ENCODE results near the gene SYNJ2.

SYNJ2 gene

DNA sequence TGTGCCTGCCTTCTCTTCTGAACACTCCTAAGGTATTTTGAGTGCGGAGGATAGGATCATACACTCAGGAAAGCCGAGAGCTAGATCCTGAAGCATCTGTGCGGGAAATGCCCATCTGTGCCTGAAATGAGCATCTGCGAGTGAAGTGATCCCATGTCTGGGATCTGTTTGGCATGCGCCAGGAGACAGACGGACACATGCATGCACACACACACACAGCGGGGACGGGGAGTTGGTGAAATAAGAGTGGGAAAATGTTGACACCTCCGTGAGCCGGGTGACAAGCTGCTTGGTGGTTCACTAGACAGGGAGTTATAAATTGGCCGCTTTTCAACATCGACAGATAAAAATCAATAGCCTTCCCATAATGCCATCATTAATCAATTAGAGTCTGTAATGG is 13.8 kb downstream of the SYNJ2 start:
- Histone ChIP-seq H3K4me2 (ENCODE audit: low read depth, low read length) (no peak overlapping the region), H3K36me3 (replicated peaks; ENCODE audit: insufficient read depth, low read length) (no peaks in the 10 kb centered on the region), H3K4me3 (ENCODE audit: low read length) (no peak overlapping the region), H3K9ac (ENCODE audit: low read length) (no peak overlapping the region), H3K27ac (ENCODE audit: low read length) (no peak overlapping the region), H4K20me1 (ENCODE audit: insufficient read depth, low read length) (no peaks in the 10 kb centered on the region), H3K79me2 (ENCODE audit: low read length) (peaks cover 49% of the 10 kb centered on the region), H3K4me1 (ENCODE audit: low read length) (no peaks in the 10 kb centered on the region), H3K9me3 (replicated peaks; ENCODE audit: insufficient read depth, low read length) (no peaks in the 10 kb centered on the region), H3K27me3 (replicated peaks; ENCODE audit: insufficient read depth, low read length) (no peaks in the 10 kb centered on the region), H3F3A (ENCODE audit: insufficient read depth, low read length) (no peaks in the 10 kb centered on the region), H3K9me2 (replicated peaks; ENCODE audit: insufficient read depth, low read length) (no peaks in the 10 kb centered on the region), H2AFZ (ENCODE audit: low read length) (no peak overlapping the region)
- TF ChIP-seq, protein P1, sequence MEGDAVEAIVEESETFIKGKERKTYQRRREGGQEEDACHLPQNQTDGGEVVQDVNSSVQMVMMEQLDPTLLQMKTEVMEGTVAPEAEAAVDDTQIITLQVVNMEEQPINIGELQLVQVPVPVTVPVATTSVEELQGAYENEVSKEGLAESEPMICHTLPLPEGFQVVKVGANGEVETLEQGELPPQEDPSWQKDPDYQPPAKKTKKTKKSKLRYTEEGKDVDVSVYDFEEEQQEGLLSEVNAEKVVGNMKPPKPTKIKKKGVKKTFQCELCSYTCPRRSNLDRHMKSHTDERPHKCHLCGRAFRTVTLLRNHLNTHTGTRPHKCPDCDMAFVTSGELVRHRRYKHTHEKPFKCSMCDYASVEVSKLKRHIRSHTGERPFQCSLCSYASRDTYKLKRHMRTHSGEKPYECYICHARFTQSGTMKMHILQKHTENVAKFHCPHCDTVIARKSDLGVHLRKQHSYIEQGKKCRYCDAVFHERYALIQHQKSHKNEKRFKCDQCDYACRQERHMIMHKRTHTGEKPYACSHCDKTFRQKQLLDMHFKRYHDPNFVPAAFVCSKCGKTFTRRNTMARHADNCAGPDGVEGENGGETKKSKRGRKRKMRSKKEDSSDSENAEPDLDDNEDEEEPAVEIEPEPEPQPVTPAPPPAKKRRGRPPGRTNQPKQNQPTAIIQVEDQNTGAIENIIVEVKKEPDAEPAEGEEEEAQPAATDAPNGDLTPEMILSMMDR (IDR thresholded peaks at IDR 0.05; ENCODE audit: low read length): no peak
- TF ChIP-seq EZH2 (optimal IDR thresholded peaks at IDR 0.05; ENCODE audit: low read depth, low read length) (no peak), EZH2phosphoT487 (IDR thresholded peaks at IDR 0.05; ENCODE audit: low read length) (no peak)
- DNase-seq: no peak

- H3K4me1 ChIP-seq (ENCODE audit: low read length): no peaks in the 10 kb centered on the region
- H3K9me2 ChIP-seq (replicated peaks; ENCODE audit: insufficient read depth, low read length): no peaks in the 10 kb centered on the region
- no peaks in the 10 kb centered on the region for H3K9me3 ChIP-seq (replicated peaks; ENCODE audit: insufficient read depth, low read length)
- no peak overlapping the region for H2AFZ ChIP-seq (ENCODE audit: low read length)
- no peak for DNase-seq
- no peaks in the 10 kb centered on the region for H3K27me3 ChIP-seq (replicated peaks; ENCODE audit: insufficient read depth, low read length)
- TF ChIP-seq, protein P1 (IDR thresholded peaks at IDR 0.05; ENCODE audit: low read length): no peak
- TF ChIP-seq EZH2 (optimal IDR thresholded peaks at IDR 0.05; ENCODE audit: low read depth, low read length) (no peak), EZH2phosphoT487 (IDR thresholded peaks at IDR 0.05; ENCODE audit: low read length) (no peak)
- H3K79me2 ChIP-seq (ENCODE audit: low read length): peaks cover 41% of the 10 kb centered on the region
- H3K36me3 ChIP-seq (replicated peaks; ENCODE audit: insufficient read depth, low read length): no peaks in the 10 kb centered on the region
- no peak overlapping the region for H3K27ac ChIP-seq (ENCODE audit: low read length)
- no peak overlapping the region for H3K9ac ChIP-seq (ENCODE audit: low read length)
- no peak overlapping the region for H3K4me3 ChIP-seq (ENCODE audit: low read length)
- H3F3A ChIP-seq (ENCODE audit: insufficient read depth, low read length): no peaks in the 10 kb centered on the region
- no peak overlapping the region for H3K4me2 ChIP-seq (ENCODE audit: low read depth, low read length)
- H4K20me1 ChIP-seq (ENCODE audit: insufficient read depth, low read length): no peaks in the 10 kb centered on the region
Measured at GRCh38 chr6:157996201-157996712, 14.6 kb downstream of the SYNJ2 start.

- Histone ChIP-seq H3K9me3 (replicated peaks; ENCODE audit: insufficient read depth, low read length) (no peaks in the 10 kb centered on the region), H3K4me1 (ENCODE audit: low read length) (no peaks in the 10 kb centered on the region), H3K36me3 (replicated peaks; ENCODE audit: insufficient read depth, low read length) (no peaks in the 10 kb centered on the region), H3K27me3 (replicated peaks; ENCODE audit: insufficient read depth, low read length) (no peaks in the 10 kb centered on the region), H4K20me1 (ENCODE audit: insufficient read depth, low read length) (no peaks in the 10 kb centered on the region), H3K79me2 (ENCODE audit: low read length) (peaks cover 36% of the 10 kb centered on the region), H3K9me2 (replicated peaks; ENCODE audit: insufficient read depth, low read length) (no peaks in the 10 kb centered on the region), H3F3A (ENCODE audit: insufficient read depth, low read length) (no peaks in the 10 kb centered on the region), H3K4me2 (ENCODE audit: low read depth, low read length) (no peak overlapping the region), H3K27ac (ENCODE audit: low read length) (no peak overlapping the region), H3K4me3 (ENCODE audit: low read length) (no peak overlapping the region), H2AFZ (ENCODE audit: low read length) (no peak overlapping the region), H3K9ac (ENCODE audit: low read length) (no peak overlapping the region)
- TF ChIP-seq, protein P1 (IDR thresholded peaks at IDR 0.05; ENCODE audit: low read length): no peak
- TF ChIP-seq EZH2phosphoT487 (IDR thresholded peaks at IDR 0.05; ENCODE audit: low read length) (no peak), EZH2 (optimal IDR thresholded peaks at IDR 0.05; ENCODE audit: low read depth, low read length) (no peak)
- no peak for DNase-seq
Measured at GRCh38 chr6:157996918-157997702, 15.4 kb downstream of the SYNJ2 start.

Data from MM.1S (cell line).